ENCODE results near the gene FFAR2.

GRCh38 chr19:35431145-35431807, 16.8 kb upstream of the FFAR2 start:
- TF ChIP-seq CTCF (IDR thresholded peaks at IDR 0.05; ENCODE audit: low read depth, low read length, poor library complexity, severe bottlenecking) (no peak), EZH2phosphoT487 (IDR thresholded peaks at IDR 0.05; ENCODE audit: borderline replicate concordance, low read length) (no peak)

All from DOHH2 (cell line).